Right atrium auricular region (tissue), 2 donors: Measurements from ENCODE around the gene RSU1. TPM values are rescaled to one million over a fixed set of nuclear protein-coding genes. Genes with fewer than 3 reads are reported as not detected.

Source experiments
- DNase-seq: peaks from one replicate; pipeline ENCODE4 v3.0.0-alpha.2; 2019; ENCODE audit warnings: low spot score
- H3K27ac ChIP-seq, 2 donors: fragments of 200-600 bp; sonication (generic); 1 replicate in 1 of 2; 2 replicates in 1 of 2; pipeline ENCODE4 v1.5.1; 2016 to 2019
- H3K27me3 ChIP-seq, 2 donors: fragments of 200-600 bp; sonication (generic); one replicate each; pipeline versions ENCODE4 v1.5.1 to v1.6.0; 2017 to 2019
- H3K36me3 ChIP-seq: fragments of 200-600 bp; sonication (generic); one replicate; pipeline ENCODE4 v1.5.1; 2016
- H3K4me1 ChIP-seq, 2 donors: fragments of 200-600 bp; sonication (generic); one replicate each; pipeline versions ENCODE4 v1.5.1 to v1.6.0; 2017 to 2019
- H3K4me3 ChIP-seq, 2 donors: fragments of 200-600 bp; sonication (generic); 1 replicate in 1 of 2; 2 replicates in 1 of 2; pipeline ENCODE4 v1.5.1; 2017 to 2019; ENCODE audit warnings: mild to moderate bottlenecking in 1 of 2, moderate library complexity in 1 of 2
- H3K9me3 ChIP-seq, 2 donors: fragments of 200-600 bp; sonication (generic); one replicate each; pipeline ENCODE4 v1.5.1; 2019
- total RNA-seq, 2 donors: library from RNA; depleted of rRNA; stranded (reverse); fragments of >200 nt; gene quantifications; one replicate each; pipeline ENCODE4 v1.1.0, GENCODE V29; 2016
- TF ChIP-seq, protein P1 (sequence below), 2 donors: fragments of 200-600 bp; sonication (generic); IDR thresholded peaks; one replicate each; pipeline ENCODE4 v1.5.1; 2019; ENCODE audit warnings: antibody characterized with exemption in 2 of 2

Gene RSU1
- total RNA-seq, 2 donors from 2014 or later: 40.3 to 45.4 TPM

DNA sequence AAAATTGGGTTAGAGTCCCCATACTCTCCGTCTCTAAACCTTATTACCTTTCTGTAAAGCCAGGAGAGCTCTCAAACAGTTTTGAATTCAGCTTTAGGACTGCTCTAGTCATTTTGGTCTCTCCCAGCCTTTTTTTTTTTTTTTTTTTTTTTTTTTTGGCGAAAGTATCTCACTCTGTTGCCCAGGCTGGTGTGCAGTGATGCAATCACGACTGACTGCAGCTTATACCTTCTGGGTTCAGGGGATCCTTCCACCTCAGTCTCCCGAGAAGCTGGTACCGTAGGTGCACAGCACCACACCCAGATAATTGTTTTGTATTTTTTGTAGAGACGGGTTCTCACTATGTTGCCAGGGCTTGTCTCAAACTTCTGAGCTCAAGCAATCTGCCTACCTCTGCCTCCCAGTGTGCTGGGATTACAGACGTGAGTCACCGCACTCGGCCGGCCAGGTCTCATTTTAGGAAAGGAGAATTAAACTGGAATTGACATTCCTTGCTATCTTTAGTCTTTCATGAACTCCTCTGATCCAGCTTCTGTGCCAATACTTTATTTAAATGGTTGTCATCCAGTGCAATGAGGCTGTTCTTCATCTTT, 31.4 kb upstream of the RSU1 start:
- no peaks in the 10 kb centered on the region for H3K9me3 ChIP-seq
- H3K36me3 ChIP-seq: no peaks in the 10 kb centered on the region
- no peak for DNase-seq
- H3K27me3 ChIP-seq: no peaks in the 10 kb centered on the region
- H3K4me3 ChIP-seq: no peak overlapping the region
- no peak overlapping the region for H3K27ac ChIP-seq
- TF ChIP-seq, protein P1, sequence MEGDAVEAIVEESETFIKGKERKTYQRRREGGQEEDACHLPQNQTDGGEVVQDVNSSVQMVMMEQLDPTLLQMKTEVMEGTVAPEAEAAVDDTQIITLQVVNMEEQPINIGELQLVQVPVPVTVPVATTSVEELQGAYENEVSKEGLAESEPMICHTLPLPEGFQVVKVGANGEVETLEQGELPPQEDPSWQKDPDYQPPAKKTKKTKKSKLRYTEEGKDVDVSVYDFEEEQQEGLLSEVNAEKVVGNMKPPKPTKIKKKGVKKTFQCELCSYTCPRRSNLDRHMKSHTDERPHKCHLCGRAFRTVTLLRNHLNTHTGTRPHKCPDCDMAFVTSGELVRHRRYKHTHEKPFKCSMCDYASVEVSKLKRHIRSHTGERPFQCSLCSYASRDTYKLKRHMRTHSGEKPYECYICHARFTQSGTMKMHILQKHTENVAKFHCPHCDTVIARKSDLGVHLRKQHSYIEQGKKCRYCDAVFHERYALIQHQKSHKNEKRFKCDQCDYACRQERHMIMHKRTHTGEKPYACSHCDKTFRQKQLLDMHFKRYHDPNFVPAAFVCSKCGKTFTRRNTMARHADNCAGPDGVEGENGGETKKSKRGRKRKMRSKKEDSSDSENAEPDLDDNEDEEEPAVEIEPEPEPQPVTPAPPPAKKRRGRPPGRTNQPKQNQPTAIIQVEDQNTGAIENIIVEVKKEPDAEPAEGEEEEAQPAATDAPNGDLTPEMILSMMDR (IDR thresholded peaks at IDR 0.05): no peak
- H3K4me1 ChIP-seq: no peaks in the 10 kb centered on the region

DNA sequence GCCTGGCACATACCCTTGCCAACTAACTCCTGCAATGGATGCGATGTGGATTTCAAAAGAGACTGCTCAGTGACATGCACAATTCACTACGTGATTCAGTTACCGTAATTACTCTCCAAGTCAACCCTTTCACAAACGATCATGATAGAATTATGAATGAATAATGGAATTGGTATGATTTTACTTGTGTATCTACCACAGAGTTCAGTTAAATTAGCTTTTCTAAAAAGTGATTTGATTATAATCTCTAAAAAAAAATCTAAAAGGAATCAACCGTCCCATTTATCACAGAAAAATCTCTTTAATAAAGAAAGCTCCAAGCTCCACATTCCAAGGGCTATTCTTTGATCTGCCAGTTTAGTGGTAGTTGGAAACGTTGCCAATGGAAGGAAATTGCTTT, 30.4 kb upstream of the RSU1 start:
- no peak for DNase-seq
- Histone ChIP-seq H3K27ac (no peak overlapping the region), H3K4me3 (no peak overlapping the region), H3K9me3 (no peaks in the 10 kb centered on the region), H3K36me3 (no peaks in the 10 kb centered on the region), H3K27me3 (no peaks in the 10 kb centered on the region), H3K4me1 (no peaks in the 10 kb centered on the region)
- TF ChIP-seq, protein P1 (IDR thresholded peaks at IDR 0.05): no peak

DNA sequence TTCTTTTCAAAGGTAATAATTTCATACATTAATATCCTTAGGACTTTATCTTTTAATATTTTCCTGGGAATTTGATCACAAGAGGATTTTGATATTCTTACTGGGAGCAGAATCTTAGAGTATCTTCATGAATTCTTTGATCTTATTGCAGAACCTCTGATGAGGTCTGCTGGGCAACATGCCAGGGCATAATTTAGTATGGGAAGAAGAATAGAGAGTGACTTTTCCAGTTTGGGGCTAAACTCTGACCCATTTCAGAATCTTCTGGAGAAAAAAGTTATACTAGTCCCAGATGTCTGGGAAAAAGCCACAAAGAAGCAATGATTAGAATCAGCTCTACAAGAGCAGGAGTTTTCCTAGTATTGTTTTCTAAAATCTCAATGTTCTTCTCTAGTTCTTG, 28.0 kb upstream of the RSU1 start:
- Histone ChIP-seq H3K27me3 (no peaks in the 10 kb centered on the region), H3K36me3 (no peaks in the 10 kb centered on the region), H3K27ac (no peak overlapping the region), H3K4me1 (no peaks in the 10 kb centered on the region), H3K9me3 (no peaks in the 10 kb centered on the region), H3K4me3 (no peak overlapping the region)
- DNase-seq: no peak
- TF ChIP-seq, protein P1 (IDR thresholded peaks at IDR 0.05): no peak

DNA sequence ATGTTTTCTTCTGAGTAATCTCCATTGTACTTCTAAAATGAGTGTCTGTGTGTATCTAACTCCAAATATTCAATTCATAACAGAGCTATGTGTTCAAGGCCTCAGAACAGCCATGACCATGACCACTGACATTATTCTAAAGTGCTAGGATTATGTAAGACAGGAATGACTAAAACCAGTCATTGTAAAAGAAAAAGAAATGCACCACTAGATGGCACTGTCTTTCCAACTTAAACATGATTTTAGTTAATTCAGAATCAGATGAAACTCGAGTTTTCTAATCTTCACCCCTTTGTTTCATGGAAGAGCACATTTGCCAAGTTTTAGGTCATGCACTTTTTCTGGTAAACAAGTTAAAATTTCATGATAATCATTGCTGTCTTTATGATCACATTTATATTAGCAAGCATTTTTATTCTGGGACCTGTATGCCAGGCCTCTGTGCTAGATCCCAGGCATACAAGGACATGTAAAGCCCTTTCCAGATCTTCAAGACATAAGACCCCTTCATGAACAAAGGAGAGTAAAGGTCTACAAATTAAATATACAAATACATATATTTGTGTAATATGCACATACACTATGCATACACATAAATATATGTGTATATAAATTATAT, 26.1 kb upstream of the RSU1 start:
- Histone ChIP-seq H3K4me1 (no peaks in the 10 kb centered on the region), H3K9me3 (no peaks in the 10 kb centered on the region), H3K36me3 (no peaks in the 10 kb centered on the region), H3K4me3 (no peak overlapping the region), H3K27ac (no peak overlapping the region), H3K27me3 (no peaks in the 10 kb centered on the region)
- TF ChIP-seq, protein P1 (IDR thresholded peaks at IDR 0.05): peak; percentile 63 to 79
- DNase-seq: no peak

DNA sequence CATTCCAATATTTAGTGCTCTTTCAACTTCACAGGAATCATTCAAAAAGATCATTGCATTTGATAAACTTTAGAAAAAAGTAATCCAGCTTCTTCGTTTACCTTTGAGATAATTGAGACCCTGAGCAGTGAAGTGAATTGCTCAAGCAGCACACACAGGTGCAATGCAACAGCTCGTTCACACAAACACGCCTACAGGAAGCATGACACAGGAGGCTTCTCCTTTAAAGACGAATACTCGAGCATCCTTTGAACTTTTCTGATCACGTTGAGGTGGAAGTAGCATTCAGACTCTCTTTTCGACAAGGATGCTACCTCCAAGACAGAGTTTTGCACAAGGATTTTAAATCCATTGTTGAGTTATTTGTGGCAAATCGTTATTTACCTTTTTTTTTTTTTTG, 18.0 kb upstream of the RSU1 start:
- Histone ChIP-seq H3K4me1 (peaks cover 0 to 9% of the 10 kb centered on the region in 2 donors), H3K27ac (no peak overlapping the region), H3K4me3 (no peak overlapping the region), H3K9me3 (no peaks in the 10 kb centered on the region), H3K36me3 (no peaks in the 10 kb centered on the region), H3K27me3 (no peaks in the 10 kb centered on the region)
- DNase-seq: no peak
- TF ChIP-seq, protein P1 (IDR thresholded peaks at IDR 0.05): no peak
